ENCODE results near the gene CCDC121.

The CCDC121 gene

DNA sequence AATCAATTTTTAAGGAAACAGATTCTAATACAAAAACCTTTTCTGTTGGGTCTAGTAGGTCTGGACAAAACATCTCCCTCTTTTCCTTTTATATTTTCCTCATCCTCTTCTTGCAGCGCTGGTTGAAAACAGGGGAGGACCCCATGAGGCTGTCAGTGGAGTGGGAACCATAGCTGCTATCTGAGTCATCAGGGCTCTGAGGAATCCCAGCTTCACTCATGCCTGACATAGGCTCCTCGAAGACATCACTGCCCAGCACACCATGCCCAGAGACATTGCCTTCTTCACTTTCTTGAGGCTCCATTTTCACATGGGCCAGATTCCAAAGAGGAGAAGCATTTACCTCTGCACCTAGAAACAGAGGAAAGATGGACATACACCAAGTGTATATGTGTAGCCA is 24.6 kb upstream of the CCDC121 start:
- peaks cover 75 to 99% (median 90%) of the 10 kb centered on the region in 3 donors for H3K36me3 ChIP-seq
- no peak for DNase-seq
- TF ChIP-seq, protein P1, sequence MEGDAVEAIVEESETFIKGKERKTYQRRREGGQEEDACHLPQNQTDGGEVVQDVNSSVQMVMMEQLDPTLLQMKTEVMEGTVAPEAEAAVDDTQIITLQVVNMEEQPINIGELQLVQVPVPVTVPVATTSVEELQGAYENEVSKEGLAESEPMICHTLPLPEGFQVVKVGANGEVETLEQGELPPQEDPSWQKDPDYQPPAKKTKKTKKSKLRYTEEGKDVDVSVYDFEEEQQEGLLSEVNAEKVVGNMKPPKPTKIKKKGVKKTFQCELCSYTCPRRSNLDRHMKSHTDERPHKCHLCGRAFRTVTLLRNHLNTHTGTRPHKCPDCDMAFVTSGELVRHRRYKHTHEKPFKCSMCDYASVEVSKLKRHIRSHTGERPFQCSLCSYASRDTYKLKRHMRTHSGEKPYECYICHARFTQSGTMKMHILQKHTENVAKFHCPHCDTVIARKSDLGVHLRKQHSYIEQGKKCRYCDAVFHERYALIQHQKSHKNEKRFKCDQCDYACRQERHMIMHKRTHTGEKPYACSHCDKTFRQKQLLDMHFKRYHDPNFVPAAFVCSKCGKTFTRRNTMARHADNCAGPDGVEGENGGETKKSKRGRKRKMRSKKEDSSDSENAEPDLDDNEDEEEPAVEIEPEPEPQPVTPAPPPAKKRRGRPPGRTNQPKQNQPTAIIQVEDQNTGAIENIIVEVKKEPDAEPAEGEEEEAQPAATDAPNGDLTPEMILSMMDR (IDR thresholded peaks at IDR 0.05) = no peak
- H3K9me3 ChIP-seq = no peaks in the 10 kb centered on the region
- H3K27ac ChIP-seq = no peak overlapping the region
- H3K4me1 ChIP-seq = no peaks in the 10 kb centered on the region
- no peaks in the 10 kb centered on the region for H3K27me3 ChIP-seq
- no peak overlapping the region for H3K4me3 ChIP-seq
- intact Hi-C loops (cut with DNase I; ENCODE audit: low total_unique reads) = no loop called here

DNA sequence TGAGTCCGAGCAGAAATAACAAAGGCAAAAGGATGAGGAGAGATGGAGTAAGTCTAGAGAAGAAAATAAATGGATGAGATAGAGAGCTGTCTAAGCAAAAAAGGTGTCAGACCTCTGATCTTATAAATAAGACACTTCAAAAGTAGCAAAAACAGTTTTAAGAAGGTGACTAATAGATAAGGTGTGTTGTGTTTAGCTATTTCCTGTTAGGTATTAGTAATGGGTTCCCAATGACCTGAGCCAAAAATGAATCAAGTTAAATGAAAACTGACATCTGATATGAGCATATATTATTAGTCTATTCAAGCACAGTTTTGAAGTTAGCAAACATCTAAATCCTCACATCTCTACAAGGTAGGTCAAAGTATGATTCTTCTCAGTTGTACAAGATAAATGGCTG is 24.0 kb upstream of the CCDC121 start:
- intact Hi-C loops (cut with DNase I; ENCODE audit: low total_unique reads) = no loop called here
- H3K4me1 ChIP-seq = no peaks in the 10 kb centered on the region
- no peak overlapping the region for H3K27ac ChIP-seq
- no peak overlapping the region for H3K4me3 ChIP-seq
- TF ChIP-seq, protein P1 (IDR thresholded peaks at IDR 0.05) = no peak
- no peaks in the 10 kb centered on the region for H3K27me3 ChIP-seq
- H3K36me3 ChIP-seq = peaks cover 80 to 100% (median 97%) of the 10 kb centered on the region in 3 donors
- DNase-seq = no peak
- H3K9me3 ChIP-seq = no peaks in the 10 kb centered on the region

DNA sequence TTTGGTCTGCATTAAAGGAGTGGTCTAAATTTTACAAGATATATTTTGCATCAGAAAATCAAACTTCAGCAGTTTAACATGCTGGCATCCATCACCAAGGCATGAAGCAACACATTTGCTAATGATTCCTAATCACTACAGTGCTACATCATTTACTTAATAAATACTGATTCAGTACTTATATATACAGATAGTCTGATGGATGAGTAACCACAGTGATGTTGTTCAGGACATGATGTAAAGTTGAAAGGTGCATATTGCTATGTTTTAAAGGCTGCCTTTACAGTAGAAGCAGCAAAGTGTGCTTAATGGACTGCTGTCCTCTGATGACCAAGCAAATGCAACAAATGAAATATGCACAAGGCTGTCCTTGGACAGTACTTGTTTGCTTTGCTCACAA is 23.5 kb upstream of the CCDC121 start:
- H3K4me1 ChIP-seq = no peaks in the 10 kb centered on the region
- no peak for DNase-seq
- no peaks in the 10 kb centered on the region for H3K9me3 ChIP-seq
- TF ChIP-seq, protein P1 (IDR thresholded peaks at IDR 0.05) = no peak
- no peak overlapping the region for H3K27ac ChIP-seq
- H3K36me3 ChIP-seq = peaks cover 80 to 100% (median 98%) of the 10 kb centered on the region in 3 donors
- H3K4me3 ChIP-seq = no peak overlapping the region
- intact Hi-C loops (cut with DNase I; ENCODE audit: low total_unique reads) = no loop called here
- H3K27me3 ChIP-seq = no peaks in the 10 kb centered on the region

DNA sequence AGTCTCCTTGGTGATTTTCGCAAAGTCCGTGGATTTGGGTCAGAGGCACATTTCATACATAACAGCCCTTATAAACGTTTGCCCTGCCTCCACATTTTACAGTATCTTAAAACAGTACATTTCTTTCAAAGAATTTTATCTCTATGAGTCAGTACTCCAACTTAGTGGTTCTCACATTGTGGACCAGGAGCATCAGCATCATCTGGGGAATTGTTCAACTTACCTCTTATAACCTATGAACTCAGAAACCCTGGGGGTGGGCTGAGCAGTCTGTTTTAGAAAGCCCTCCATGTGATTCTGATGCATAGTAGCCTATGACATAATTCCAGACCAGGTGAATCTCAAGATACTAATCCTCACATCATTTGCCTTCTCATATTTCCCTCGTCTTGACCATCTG is 22.2 kb upstream of the CCDC121 start:
- TF ChIP-seq, protein P1 (IDR thresholded peaks at IDR 0.05) = no peak
- intact Hi-C loops (cut with DNase I; ENCODE audit: low total_unique reads) = no loop called here
- no peak overlapping the region for H3K27ac ChIP-seq
- peaks cover 75 to 100% (median 98%) of the 10 kb centered on the region in 3 donors for H3K36me3 ChIP-seq
- H3K4me3 ChIP-seq = no peak overlapping the region
- H3K4me1 ChIP-seq = no peaks in the 10 kb centered on the region
- no peaks in the 10 kb centered on the region for H3K9me3 ChIP-seq
- DNase-seq = no peak
- H3K27me3 ChIP-seq = no peaks in the 10 kb centered on the region

DNA sequence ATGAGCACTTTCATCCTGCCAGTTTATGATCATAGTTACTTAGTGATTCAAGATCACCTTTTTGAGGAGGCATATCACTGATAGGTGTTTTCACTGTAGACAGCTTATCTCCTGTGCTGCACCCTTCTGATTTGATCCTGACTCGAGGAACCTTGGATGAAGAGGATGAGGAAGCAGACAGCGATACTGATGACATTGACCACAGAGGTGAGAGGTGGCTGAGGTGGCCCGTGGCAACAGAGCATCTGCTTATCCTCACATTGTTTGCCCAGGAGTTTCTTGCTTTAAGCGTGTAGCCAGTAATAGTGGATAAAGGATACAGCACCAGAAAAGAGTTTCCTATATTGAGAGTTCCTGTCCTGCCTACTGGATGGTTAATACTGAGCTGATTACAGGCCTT is 18.9 kb upstream of the CCDC121 start:
- no peak overlapping the region for H3K27ac ChIP-seq
- H3K27me3 ChIP-seq = no peaks in the 10 kb centered on the region
- peaks cover 64 to 92% (median 88%) of the 10 kb centered on the region in 3 donors for H3K36me3 ChIP-seq
- TF ChIP-seq, protein P1 (IDR thresholded peaks at IDR 0.05) = no peak
- H3K4me1 ChIP-seq = no peaks in the 10 kb centered on the region
- intact Hi-C loops (cut with DNase I; ENCODE audit: low total_unique reads) = no loop called here
- H3K9me3 ChIP-seq = no peaks in the 10 kb centered on the region
- no peak overlapping the region for H3K4me3 ChIP-seq
- DNase-seq = no peak

DNA sequence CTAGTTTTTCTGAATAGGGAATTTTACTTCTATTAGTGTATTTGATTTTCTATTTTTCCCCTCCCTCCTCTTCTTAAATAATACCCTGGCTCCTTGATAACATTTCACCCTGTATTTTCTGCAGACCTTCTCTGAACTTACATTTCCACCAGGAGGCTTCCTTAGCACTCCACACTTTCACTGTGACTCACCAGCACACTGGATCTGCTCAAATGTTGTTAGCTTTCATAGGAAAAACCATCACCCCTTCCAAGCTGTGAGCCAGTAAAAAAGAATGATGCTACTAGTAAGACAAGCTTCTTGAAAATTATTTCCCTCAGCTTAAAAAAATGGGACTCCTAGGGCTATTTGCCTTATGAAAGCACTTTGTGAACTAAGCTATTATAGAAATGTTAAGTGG is 18.5 kb upstream of the CCDC121 start:
- H3K9me3 ChIP-seq = no peaks in the 10 kb centered on the region
- DNase-seq = no peak
- no peak overlapping the region for H3K4me3 ChIP-seq
- H3K36me3 ChIP-seq = peaks cover 64 to 92% (median 87%) of the 10 kb centered on the region in 3 donors
- H3K4me1 ChIP-seq = no peaks in the 10 kb centered on the region
- H3K27me3 ChIP-seq = no peaks in the 10 kb centered on the region
- TF ChIP-seq, protein P1 (IDR thresholded peaks at IDR 0.05) = no peak
- no peak overlapping the region for H3K27ac ChIP-seq
- intact Hi-C loops (cut with DNase I; ENCODE audit: low total_unique reads) = no loop called here

Data from tibial artery (tissue), 4 donors.